ENCODE data around the gene B3GALT5. TPM values are rescaled to one million over a fixed set of nuclear protein-coding genes. Genes with fewer than 3 reads are reported as not detected.

The B3GALT5 gene
- polyA plus RNA-seq, 3 donors, result not detected

DNA sequence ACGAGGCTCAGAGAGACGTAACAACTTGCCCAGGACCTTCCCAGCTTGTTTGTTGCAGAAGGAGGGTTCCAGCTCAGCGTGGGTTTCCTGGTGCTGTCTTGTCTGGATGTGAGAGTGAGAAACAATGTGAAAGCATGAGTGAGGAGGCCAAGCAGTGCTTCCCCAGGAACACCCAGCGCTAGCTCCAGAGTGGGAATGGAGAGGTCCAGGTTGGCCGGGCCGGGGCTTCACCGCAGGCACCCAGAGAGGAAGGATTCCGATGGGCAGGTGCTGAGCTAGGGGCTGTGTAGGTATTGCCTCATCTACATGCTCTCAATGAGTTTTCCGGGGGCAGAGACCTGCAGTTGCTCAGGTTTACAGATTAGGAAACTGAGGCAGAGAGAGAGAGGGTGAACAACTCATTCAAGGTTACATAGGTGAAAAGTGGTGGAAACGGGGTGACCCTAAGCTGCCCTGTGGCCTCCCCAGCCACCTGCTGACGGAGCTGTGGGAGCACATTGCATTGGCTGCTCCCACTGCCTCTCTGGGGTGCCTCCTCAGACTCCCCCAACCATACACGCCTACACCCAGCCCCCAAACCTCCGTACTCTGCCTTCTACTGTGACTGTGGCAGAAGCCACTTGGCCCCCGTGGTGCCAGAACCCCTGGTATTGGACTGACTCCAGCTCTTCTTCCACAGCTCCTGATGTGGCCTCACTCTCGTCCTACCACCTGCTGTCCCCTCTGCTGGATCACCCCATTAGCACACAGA is 51.2 kb downstream of the B3GALT5 start:
- Mint-ChIP-seq H3K4me3 (no peak overlapping the region), H3K27me3 (ENCODE audit: low read depth in 3 of 3) (peaks cover 12 to 21% (median 13%) of the 10 kb centered on the region in 3 donors), H3K4me1 (no peaks in the 10 kb centered on the region), H3K36me3 (no peaks in the 10 kb centered on the region), H3K9me3 (peaks cover 0 to 3% (median 0%) of the 10 kb centered on the region in 7 donors), H3K27ac (peak overlapping the region in 2 of 7 donors; percentile 4 to 50)
- no peak overlapping the region for H3K27ac ChIP-seq (ENCODE audit: low read depth in 1 of 2, low read length in 2 of 2)
- no peaks in the 10 kb centered on the region for H4K20me1 ChIP-seq (ENCODE audit: insufficient read depth, low read length)
- WGBS (ENCODE audit: insufficient coverage), result 84% methylated on average over 9 of the region's 15 CpGs
- intact Hi-C loops (cut with micrococcal nuclease), result no loop called here
- peaks cover 0 to 6% of the 10 kb centered on the region in 2 donors for H3K27me3 ChIP-seq (ENCODE audit: control insufficient read depth in 2 of 2, insufficient read depth in 2 of 2, low read length in 2 of 2)
- H3K4me2 ChIP-seq (replicated peaks; ENCODE audit: extremely low read depth, low read length, poor library complexity, severe bottlenecking), result no peak overlapping the region
- H3K9ac ChIP-seq (ENCODE audit: insufficient read depth, low read length, poor library complexity, severe bottlenecking), result no peak overlapping the region
- H3K36me3 ChIP-seq (replicated peaks in 1 of 2; ENCODE audit: control insufficient read depth in 1 of 2, insufficient read depth in 2 of 2, low read length in 2 of 2), result no peaks in the 10 kb centered on the region
- H3K9me3 ChIP-seq (replicated peaks in 1 of 2; ENCODE audit: control insufficient read depth in 1 of 2, insufficient read depth in 1 of 2, low read length in 2 of 2), result no peaks in the 10 kb centered on the region
- no peaks in the 10 kb centered on the region for H3K79me2 ChIP-seq (ENCODE audit: insufficient read depth, low read length)
- TF ChIP-seq, protein P1, sequence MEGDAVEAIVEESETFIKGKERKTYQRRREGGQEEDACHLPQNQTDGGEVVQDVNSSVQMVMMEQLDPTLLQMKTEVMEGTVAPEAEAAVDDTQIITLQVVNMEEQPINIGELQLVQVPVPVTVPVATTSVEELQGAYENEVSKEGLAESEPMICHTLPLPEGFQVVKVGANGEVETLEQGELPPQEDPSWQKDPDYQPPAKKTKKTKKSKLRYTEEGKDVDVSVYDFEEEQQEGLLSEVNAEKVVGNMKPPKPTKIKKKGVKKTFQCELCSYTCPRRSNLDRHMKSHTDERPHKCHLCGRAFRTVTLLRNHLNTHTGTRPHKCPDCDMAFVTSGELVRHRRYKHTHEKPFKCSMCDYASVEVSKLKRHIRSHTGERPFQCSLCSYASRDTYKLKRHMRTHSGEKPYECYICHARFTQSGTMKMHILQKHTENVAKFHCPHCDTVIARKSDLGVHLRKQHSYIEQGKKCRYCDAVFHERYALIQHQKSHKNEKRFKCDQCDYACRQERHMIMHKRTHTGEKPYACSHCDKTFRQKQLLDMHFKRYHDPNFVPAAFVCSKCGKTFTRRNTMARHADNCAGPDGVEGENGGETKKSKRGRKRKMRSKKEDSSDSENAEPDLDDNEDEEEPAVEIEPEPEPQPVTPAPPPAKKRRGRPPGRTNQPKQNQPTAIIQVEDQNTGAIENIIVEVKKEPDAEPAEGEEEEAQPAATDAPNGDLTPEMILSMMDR (IDR thresholded peaks at IDR 0.05), result no peak
- no peak overlapping the region for H2AFZ ChIP-seq (ENCODE audit: insufficient read depth, low read depth, low read length, poor library complexity, severe bottlenecking)
- no peaks in the 10 kb centered on the region for H3K4me1 ChIP-seq (ENCODE audit: control insufficient read depth in 1 of 2, insufficient read depth in 2 of 2, low read length in 2 of 2)
- no peak for DNase-seq
- H3K4me3 ChIP-seq (replicated peaks in 1 of 3; ENCODE audit: low read depth in 2 of 3, low read length in 3 of 3), result no peak overlapping the region

DNA sequence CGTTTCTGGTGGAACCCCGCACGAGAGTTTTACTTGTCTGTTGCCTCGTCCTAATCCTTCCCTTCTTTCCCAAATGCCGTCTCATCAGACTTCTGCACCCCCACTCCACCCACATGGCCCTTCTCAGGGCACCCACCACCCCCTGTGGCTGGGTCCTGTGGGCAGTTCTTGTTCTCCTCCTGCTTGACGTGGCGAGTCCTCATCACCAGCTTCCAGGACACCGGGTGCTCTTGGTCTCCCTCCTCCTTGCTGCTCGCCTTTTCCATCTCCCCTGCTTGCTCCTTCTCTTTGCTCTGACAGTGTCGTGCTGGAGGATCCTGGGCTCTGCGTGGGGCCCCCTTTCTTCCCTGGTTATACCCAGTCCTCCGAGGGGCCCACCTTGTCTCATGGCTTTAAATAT is 51.8 kb downstream of the B3GALT5 start:
- 95% methylated on average over 9 of the region's 12 CpGs for WGBS (ENCODE audit: insufficient coverage)
- Histone ChIP-seq H3K27ac (ENCODE audit: low read depth in 1 of 2, low read length in 2 of 2) (no peak overlapping the region), H3K9ac (ENCODE audit: insufficient read depth, low read length, poor library complexity, severe bottlenecking) (no peak overlapping the region), H2AFZ (ENCODE audit: insufficient read depth, low read depth, low read length, poor library complexity, severe bottlenecking) (no peak overlapping the region), H3K4me1 (ENCODE audit: control insufficient read depth in 1 of 2, insufficient read depth in 2 of 2, low read length in 2 of 2) (no peaks in the 10 kb centered on the region), H3K9me3 (replicated peaks in 1 of 2; ENCODE audit: control insufficient read depth in 1 of 2, insufficient read depth in 1 of 2, low read length in 2 of 2) (no peaks in the 10 kb centered on the region), H3K27me3 (ENCODE audit: control insufficient read depth in 2 of 2, insufficient read depth in 2 of 2, low read length in 2 of 2) (peaks cover 0 to 6% of the 10 kb centered on the region in 2 donors), H3K4me2 (replicated peaks; ENCODE audit: extremely low read depth, low read length, poor library complexity, severe bottlenecking) (no peak overlapping the region), H4K20me1 (ENCODE audit: insufficient read depth, low read length) (no peaks in the 10 kb centered on the region), H3K36me3 (replicated peaks in 1 of 2; ENCODE audit: control insufficient read depth in 1 of 2, insufficient read depth in 2 of 2, low read length in 2 of 2) (no peaks in the 10 kb centered on the region), H3K79me2 (ENCODE audit: insufficient read depth, low read length) (no peaks in the 10 kb centered on the region), H3K4me3 (replicated peaks in 1 of 3; ENCODE audit: low read depth in 2 of 3, low read length in 3 of 3) (no peak overlapping the region)
- Mint-ChIP-seq H3K36me3 (no peaks in the 10 kb centered on the region), H3K4me1 (no peaks in the 10 kb centered on the region), H3K27me3 (ENCODE audit: low read depth in 3 of 3) (peaks cover 10 to 18% (median 11%) of the 10 kb centered on the region in 3 donors), H3K27ac (no peak overlapping the region), H3K4me3 (no peak overlapping the region), H3K9me3 (peaks cover 0 to 3% (median 0%) of the 10 kb centered on the region in 7 donors)
- DNase-seq, result no peak
- TF ChIP-seq, protein P1 (IDR thresholded peaks at IDR 0.05), result no peak
- intact Hi-C loops (cut with micrococcal nuclease), result no loop called here
